Head of caudate nucleus (tissue), 42 donors: Measurements from ENCODE around the gene C12orf56.
"Not testable (repeated sequence)": the region's sequence is repeated elsewhere in the genome, so short reads cannot be mapped to it uniquely, and the experiment has no call there.

Experiments used
- DNase-seq, 42 donors: peaks; one replicate each; pipeline versions ENCODE4 v3.0.0 to v3.0.0-alpha.2; 2020 to 2021; ENCODE audit warnings: mixed read lengths in 7 of 42
- intact Hi-C: fragments of 100-400 bp; cut with DNase I; formaldehyde crosslinking; loops from one replicate; pipeline ENCODE4 v1.15.0; 2022

The C12orf56 gene

DNA sequence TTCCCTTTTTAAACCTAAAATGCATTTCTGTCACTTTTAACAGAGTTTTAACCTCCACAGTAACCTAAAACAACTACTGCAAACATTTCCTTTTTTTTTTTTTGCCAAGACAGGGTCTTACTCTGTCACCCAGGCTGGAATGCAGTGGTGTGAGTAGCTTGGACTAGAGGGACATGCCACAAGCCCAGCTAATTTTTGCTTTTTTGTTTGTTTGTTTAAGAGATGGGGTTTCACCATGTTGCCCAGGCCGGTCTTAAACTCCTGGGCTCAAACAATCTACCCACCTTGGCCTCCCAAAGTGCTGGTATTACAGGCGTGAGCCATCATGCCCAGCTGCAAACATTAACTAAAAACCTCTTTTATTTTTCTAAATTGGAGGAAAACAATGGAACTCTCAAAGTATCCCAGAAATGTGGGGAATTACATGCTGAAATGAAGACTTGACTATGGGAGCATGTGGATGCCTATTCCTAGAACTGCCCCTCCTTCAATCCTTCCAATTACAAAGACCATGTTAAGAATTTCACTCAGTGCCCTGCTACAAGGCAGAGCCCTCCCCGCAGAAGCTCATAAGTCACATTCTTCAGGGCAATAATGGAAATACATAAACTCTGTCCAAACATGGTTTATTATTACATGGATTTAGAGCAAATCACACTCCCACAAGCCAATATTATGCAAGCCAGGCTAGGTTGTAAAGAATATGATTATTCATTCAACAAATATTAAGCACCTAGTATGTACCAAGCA lies 66.9 kb downstream of the C12orf56 start:
- no peak for DNase-seq
- intact Hi-C loops = no loop called here

DNA sequence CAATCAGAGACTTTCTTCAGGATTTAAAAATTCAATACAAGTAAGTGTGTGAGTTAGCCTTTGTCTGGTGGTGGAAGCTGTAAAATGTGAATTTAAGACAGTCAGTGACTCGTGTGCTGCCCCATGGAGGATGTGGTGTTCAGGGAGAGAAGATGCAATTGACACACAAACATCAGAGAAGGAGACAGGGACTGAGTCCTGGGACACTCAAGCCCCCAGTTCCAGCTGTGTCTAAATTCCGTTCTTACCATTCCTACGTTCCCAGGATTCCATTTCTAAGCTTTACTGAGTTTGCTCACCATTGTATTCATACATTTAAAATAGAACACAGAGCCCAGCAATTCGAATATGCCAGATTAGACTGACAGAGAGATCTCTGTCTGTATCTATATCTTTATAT lies 67.6 kb downstream of the C12orf56 start:
- DNase-seq = no peak
- intact Hi-C loops = no loop called here

- peak in 1 of 42 donors; percentile 1 for DNase-seq
- intact Hi-C loops = no loop called here
Measured at GRCh38 chr12:64320611-64321010, 69.9 kb downstream of the C12orf56 start.

- intact Hi-C loops, DNase-seq: not testable (repeated sequence)
Measured at GRCh38 chr12:64319540-64320225, 70.9 kb downstream of the C12orf56 start.

GRCh38 chr12:64318605-64319004 lies 72.0 kb downstream of the C12orf56 start:
- no peak for DNase-seq
- intact Hi-C loops = no loop called here

DNA sequence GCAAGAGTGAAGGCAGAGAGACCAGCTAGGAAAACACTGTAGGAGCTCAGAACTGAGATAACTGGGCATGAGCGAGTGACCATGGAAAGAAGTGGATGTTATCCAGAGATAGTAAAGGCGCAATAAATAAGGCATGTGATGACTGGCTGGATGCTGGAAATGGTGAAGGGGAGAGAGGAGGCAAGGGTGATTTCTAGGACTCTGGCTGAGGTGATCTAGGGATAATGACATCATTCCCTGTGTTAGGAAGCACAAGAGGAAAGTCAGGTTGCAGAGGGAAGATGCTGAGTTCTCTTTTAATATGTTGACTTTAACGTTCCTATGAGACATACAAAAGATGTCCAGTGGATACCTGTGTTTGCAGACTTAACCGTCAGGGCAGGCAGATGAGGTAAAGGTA lies 78.7 kb downstream of the C12orf56 start:
- DNase-seq = no peak
- intact Hi-C loops = no loop called here

GRCh38 chr12:64304571-64304970 lies 86.0 kb downstream of the C12orf56 start:
- DNase-seq = no peak
- intact Hi-C loops = no loop called here

GRCh38 chr12:64299628-64300027 lies 90.9 kb downstream of the C12orf56 start:
- intact Hi-C loops = no loop called here

GRCh38 chr12:64296301-64296700 lies 94.3 kb downstream of the C12orf56 start:
- intact Hi-C loops = no loop called here
- DNase-seq = no peak

More at GRCh38 chr12:64299628-64300027, 90.9 kb downstream of the C12orf56 start:
- DNase-seq = no peak

GRCh38 chr12:64293654-64294364 lies 96.7 kb downstream of the C12orf56 start:
- intact Hi-C loops = no loop called here
- no peak for DNase-seq

DNA sequence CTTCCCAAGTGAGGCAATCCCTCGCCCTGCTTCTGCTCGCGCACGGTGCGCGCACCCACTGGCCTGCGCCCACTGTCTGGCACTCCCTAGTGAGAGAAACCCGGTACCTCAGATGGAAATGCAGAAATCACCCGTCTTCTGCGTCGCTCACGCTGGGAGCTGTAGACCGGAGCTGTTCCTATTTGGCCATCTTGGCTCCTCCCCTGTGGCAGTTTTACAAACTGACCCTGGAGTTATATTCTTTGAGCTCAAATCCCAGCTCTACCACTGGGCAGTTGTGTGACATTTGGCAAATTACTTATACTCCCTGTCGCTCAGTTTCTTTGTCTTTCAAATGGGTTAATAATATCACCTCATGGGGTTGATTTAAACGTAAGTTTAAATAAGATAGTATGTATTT lies 97.4 kb downstream of the C12orf56 start:
- DNase-seq, intact Hi-C loops: not testable (repeated sequence)

DNA sequence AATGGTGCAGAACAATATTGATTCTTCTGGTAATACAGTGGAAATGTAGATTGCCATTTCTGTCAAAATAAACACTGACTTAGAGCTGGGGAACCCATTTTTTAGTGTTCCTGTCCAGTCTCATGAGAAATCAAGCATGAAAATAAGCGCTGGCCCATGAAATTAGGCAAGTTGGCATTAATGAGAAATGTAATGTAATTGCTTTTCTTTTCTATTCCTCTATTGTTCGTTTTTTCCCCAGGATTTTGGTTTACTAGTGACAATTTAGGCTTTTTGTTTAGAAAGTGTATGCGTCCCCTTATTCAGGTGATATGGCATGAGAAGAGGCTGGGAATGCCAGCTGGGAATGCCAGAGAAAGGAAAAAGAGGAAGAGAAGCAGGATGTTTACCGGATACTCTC lies 104.0 kb downstream of the C12orf56 start:
- no peak for DNase-seq
- intact Hi-C loops = no loop called here

GRCh38 chr12:64284256-64284655 lies 106.3 kb downstream of the C12orf56 start:
- DNase-seq = no peak
- intact Hi-C loops = no loop called here

DNA sequence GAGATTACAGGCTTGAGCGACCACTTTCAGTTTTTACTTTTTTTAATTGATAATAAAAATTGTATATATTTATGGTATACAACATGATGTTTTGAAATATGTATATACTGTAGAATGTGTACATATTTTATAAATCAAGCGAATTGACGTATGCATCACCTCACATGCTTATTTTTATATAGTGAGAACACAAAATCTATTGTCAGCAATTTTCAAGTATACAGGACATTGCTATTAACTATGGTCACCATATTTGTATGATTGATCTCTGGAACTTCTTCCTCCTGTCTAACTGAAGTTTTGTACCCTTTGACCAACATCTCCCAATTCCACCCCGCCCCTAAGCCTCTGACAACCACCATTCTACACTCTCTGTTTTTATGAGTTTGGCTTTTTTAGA lies 112.1 kb downstream of the C12orf56 start:
- no peak for DNase-seq
- intact Hi-C loops = no loop called here

- DNase-seq = peak in 11 of 42 donors; percentile 19 to 58 (median 28)
- intact Hi-C loops = no loop called here
Measured at GRCh38 chr12:64273527-64274403, 116.8 kb downstream of the C12orf56 start.

DNA sequence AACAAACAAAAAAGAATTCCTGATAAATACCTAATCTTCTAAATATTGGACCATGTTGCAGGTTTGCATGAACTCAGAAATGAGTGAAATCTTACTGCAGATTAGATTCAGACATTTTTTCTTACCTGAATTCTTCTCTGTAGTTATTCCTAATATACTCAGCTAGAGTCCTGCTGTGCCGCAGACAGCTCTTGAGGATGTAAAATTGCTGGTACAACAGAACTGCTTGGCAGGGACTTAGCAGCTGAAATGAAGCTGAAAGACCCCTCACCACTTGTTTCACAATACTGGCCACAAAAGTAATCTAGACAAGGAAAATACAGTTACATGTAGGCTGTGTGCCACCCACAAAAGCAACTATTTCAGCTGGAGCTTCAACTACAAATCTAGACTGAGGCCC lies 120.1 kb downstream of the C12orf56 start:
- intact Hi-C loops = no loop called here
- DNase-seq = no peak

- DNase-seq = no peak
- intact Hi-C loops = no loop called here
Measured at GRCh38 chr12:64269161-64269560, 121.4 kb downstream of the C12orf56 start.

GRCh38 chr12:64268409-64268808 lies 122.1 kb downstream of the C12orf56 start:
- DNase-seq = no peak
- intact Hi-C loops = no loop called here

- DNase-seq = no peak
- intact Hi-C loops = no loop called here
Measured at GRCh38 chr12:64265839-64266238, 124.7 kb downstream of the C12orf56 start.
